Endodermal cell (in vitro differentiated cells): ENCODE measurements around the gene IMMP2L. TPM values are rescaled to one million over a fixed set of nuclear protein-coding genes. Genes with fewer than 3 reads are reported as not detected.

Experiments
- DNase-seq: peaks from one replicate; pipeline ENCODE4 v3.0.0-alpha.2; 2017
- H3K27ac ChIP-seq: 2 replicates; pipeline ENCODE4 v1.5.1; 2013; ENCODE audit warnings: mild to moderate bottlenecking, low read depth, low read length, moderate library complexity
- H3K27me3 ChIP-seq: 2 replicates; pipeline ENCODE4 v1.6.1; 2013; ENCODE audit warnings: mild to moderate bottlenecking, low read length, moderate library complexity; ENCODE audit not compliant: insufficient read depth, control insufficient read depth, poor library complexity, severe bottlenecking
- H3K36me3 ChIP-seq: 2 replicates; pipeline ENCODE4 v1.7.0; 2013; ENCODE audit warnings: mild to moderate bottlenecking, low read length, moderate library complexity; ENCODE audit not compliant: control insufficient read depth, insufficient read depth
- H3K4me1 ChIP-seq: one replicate; pipeline ENCODE4 v1.7.0; 2013; ENCODE audit warnings: low read length; ENCODE audit not compliant: control insufficient read depth, insufficient read depth
- H3K4me3 ChIP-seq: 2 replicates; pipeline ENCODE4 v1.5.1; 2013; ENCODE audit warnings: mild to moderate bottlenecking, low read length, moderate library complexity
- H3K9ac ChIP-seq: 2 replicates; pipeline ENCODE4 v1.6.1; 2013; ENCODE audit warnings: mild to moderate bottlenecking, low read length, moderate library complexity; ENCODE audit not compliant: poor library complexity, severe bottlenecking; ENCODE audit errors: extremely low read depth
- H3K9me3 ChIP-seq: 2 replicates; pipeline ENCODE4 v1.6.1; 2013; ENCODE audit warnings: mild to moderate bottlenecking, low read length, moderate library complexity; ENCODE audit not compliant: control insufficient read depth
- H3K27ac Mint-ChIP-seq: 2 replicates; pipeline ENCODE4 v1.8.0; 2020; ENCODE audit warnings: mixed read lengths
- H3K27me3 Mint-ChIP-seq: 2 replicates; pipeline ENCODE4 v1.8.0; 2021; ENCODE audit warnings: mild to moderate bottlenecking, mixed read lengths; ENCODE audit not compliant: insufficient read depth
- H3K36me3 Mint-ChIP-seq: 2 replicates; pipeline ENCODE4 v1.8.0; 2020; ENCODE audit warnings: low read depth, mixed read lengths
- H3K4me1 Mint-ChIP-seq: 2 replicates; pipeline ENCODE4 v1.8.0; 2020; ENCODE audit warnings: mixed read lengths
- H3K4me3 Mint-ChIP-seq: 2 replicates; pipeline ENCODE4 v1.8.0; 2020; ENCODE audit warnings: mild to moderate bottlenecking, moderate library complexity, mixed read lengths
- H3K9me3 Mint-ChIP-seq: 2 replicates; pipeline ENCODE4 v1.8.0; 2020; ENCODE audit warnings: mild to moderate bottlenecking, mixed read lengths
- CTCF ChIP-seq: fragments of 200-600 bp; sonication (generic); conservative IDR thresholded peaks from 2 replicates; pipeline ENCODE4 v1.5.0; 2021; ENCODE audit warnings: antibody characterized with exemption, mild to moderate bottlenecking
- WGBS, 2 experiments: methylation state at CpG; one replicate each; pipeline versions ENCODE4 v1.1.5 to v1.1.7; 2013; ENCODE audit warnings: missing lambda C conversion rate in 2 of 2, mixed read lengths in 1 of 2; ENCODE audit not compliant: insufficient coverage in 1 of 2, insufficient read length in 1 of 2; 5-methylcytosine and 5-hydroxymethylcytosine counted together
- total RNA-seq, 2 donors: library from RNA; stranded (reverse); fragmentation: NEBNext Ultra II Directional in 1 of 2; extraction: Animal tissue kit (Norgen Biotek cat#: 25700) in 1 of 2; gene quantifications; 2 replicates in 1 of 2; 3 replicates in 1 of 2; pipeline ENCODE4 v1.2.1, GENCODE V29; 2021

The IMMP2L gene
- total RNA-seq, 2 donors from 2014 or later = 17.7 to 19.4 TPM

DNA sequence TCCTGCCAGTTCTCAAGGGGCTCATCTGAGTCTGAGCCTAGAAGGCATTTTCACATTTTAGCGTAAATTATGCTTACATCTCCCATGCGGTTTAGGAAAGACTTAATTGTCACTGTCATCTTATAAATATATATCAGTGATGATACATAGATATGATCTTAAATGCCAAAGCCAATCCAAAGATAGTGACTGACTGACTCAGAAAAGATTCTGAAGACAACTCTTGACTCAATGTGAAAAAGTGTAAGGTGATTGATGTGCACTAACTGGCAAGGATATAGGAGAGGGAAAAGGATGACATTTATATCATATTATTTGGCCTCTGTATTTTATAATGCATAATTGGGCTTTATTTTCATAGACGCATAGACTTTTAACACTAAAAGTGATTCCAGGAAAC lies 556.3 kb downstream of the IMMP2L start:
- Histone ChIP-seq H3K9ac (no peak overlapping the region), H3K4me1 (no peaks in the 10 kb centered on the region), H3K9me3 (no peaks in the 10 kb centered on the region), H3K27me3 (no peaks in the 10 kb centered on the region), H3K4me3 (no peak overlapping the region), H3K27ac (no peak overlapping the region), H3K36me3 (no peaks in the 10 kb centered on the region)
- no peaks in the 10 kb centered on the region for H3K36me3 Mint-ChIP-seq
- H3K4me3 Mint-ChIP-seq = no peak overlapping the region
- no peak for DNase-seq
- H3K9me3 Mint-ChIP-seq = no peaks in the 10 kb centered on the region
- H3K4me1 Mint-ChIP-seq = peaks cover 5% of the 10 kb centered on the region
- no peak overlapping the region for H3K27ac Mint-ChIP-seq
- WGBS, 2 experiments = 83 to 100% methylated on average over 1 to 3 of the region's 3 CpGs
- TF ChIP-seq CTCF = no peak
- H3K27me3 Mint-ChIP-seq = no peaks in the 10 kb centered on the region

DNA sequence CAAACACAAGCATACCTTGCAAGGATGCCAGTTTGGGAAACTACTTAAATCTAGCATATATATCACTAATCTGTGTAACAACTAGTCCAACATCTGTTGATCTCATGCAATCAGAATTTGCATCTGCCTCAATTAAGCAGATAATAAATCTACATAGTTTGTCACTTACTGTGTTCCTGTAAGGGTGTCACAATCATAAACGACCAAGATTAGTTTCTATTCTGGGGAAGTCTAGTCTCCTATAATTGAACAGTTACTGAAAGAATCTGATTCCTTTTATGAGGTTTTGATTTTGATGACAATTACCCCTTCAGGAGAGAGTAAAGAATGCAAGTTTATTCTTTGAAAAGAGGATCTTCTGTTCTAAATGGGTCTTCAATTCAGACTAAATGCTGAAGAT lies 556.8 kb downstream of the IMMP2L start:
- peaks cover under 1% of the 10 kb centered on the region for H3K4me1 Mint-ChIP-seq
- no peak overlapping the region for H3K27ac Mint-ChIP-seq

DNA sequence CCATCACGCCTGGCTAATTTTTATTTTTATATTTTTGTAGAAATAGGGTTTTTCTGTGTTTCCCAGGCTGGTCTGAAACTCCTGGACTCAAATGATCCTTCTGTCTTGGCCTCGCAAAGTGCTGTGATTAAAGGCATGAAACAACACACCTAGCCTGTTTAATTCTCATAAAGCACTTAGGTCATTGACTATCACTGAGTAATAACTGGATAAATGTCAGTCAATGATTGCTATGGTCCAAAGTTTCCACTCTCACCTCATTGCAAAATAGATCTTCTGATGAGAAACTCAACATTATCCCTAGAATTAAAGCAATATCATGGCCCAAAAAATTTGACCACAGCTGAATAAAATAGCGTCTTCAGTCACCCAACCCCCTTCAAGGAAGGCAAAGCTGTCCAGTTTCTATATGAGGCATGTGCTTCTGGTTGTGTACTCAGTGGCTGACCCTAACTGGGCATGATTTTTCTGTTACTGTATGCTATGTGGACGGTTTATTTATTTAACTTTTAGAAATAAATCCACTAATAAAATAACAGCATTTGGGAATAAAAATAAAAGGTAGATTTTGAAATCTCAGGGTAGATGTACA lies 557.9 kb downstream of the IMMP2L start:
- H3K9me3 ChIP-seq = no peaks in the 10 kb centered on the region
- 97 to 100% methylated on average over 1 to 3 of the region's 4 CpGs for WGBS, 2 experiments
- no peaks in the 10 kb centered on the region for H3K4me1 ChIP-seq
- no peak for TF ChIP-seq CTCF
- Mint-ChIP-seq H3K27ac (no peak overlapping the region), H3K27me3 (no peaks in the 10 kb centered on the region), H3K4me3 (no peak overlapping the region), H3K9me3 (no peaks in the 10 kb centered on the region), H3K4me1 (no peaks in the 10 kb centered on the region), H3K36me3 (no peaks in the 10 kb centered on the region)
- no peak overlapping the region for H3K9ac ChIP-seq
- no peaks in the 10 kb centered on the region for H3K36me3 ChIP-seq
- H3K27ac ChIP-seq = no peak overlapping the region
- no peak overlapping the region for H3K4me3 ChIP-seq
- H3K27me3 ChIP-seq = no peaks in the 10 kb centered on the region
- DNase-seq = no peak

More for the DNA sequence above, 556.8 kb downstream of the IMMP2L start:
- H3K4me3 ChIP-seq = no peak overlapping the region
- WGBS, 2 experiments = 96 to 100% methylated on average over 1 of the region's 1 CpG
- no peak overlapping the region for H3K9ac ChIP-seq
- no peaks in the 10 kb centered on the region for H3K36me3 ChIP-seq
- no peaks in the 10 kb centered on the region for H3K27me3 ChIP-seq
- Mint-ChIP-seq H3K9me3 (no peaks in the 10 kb centered on the region), H3K27me3 (no peaks in the 10 kb centered on the region), H3K36me3 (no peaks in the 10 kb centered on the region), H3K4me3 (no peak overlapping the region)
- no peaks in the 10 kb centered on the region for H3K4me1 ChIP-seq
- H3K9me3 ChIP-seq = no peaks in the 10 kb centered on the region
- no peak for TF ChIP-seq CTCF
- no peak overlapping the region for H3K27ac ChIP-seq
- no peak for DNase-seq
